Dermis blood vessel endothelial cell (primary cell): Measurements from ENCODE around the gene ARHGEF38. TPM values are rescaled to one million over a fixed set of nuclear protein-coding genes. Genes with fewer than 3 reads are reported as not detected.
"Not testable (repeated sequence)": the region's sequence is repeated elsewhere in the genome, so short reads cannot be mapped to it uniquely, and the experiment has no call there.

Source experiments
- DNase-seq: peaks from one replicate; pipeline ENCODE4 v3.0.0; 2010
- total RNA-seq: library from RNA; depleted of rRNA; stranded (reverse); fragments of >200 nt; gene quantifications from 2 replicates; pipeline ENCODE4 v1.2.3, GENCODE V29; 2014

Gene ARHGEF38
- total RNA-seq, 1 donor from 2014 or later, result under 0.01 TPM

GRCh38 chr4:105558277-105558676 is 5.9 kb downstream of the ARHGEF38 start:
- DNase-seq, result no peak

DNA sequence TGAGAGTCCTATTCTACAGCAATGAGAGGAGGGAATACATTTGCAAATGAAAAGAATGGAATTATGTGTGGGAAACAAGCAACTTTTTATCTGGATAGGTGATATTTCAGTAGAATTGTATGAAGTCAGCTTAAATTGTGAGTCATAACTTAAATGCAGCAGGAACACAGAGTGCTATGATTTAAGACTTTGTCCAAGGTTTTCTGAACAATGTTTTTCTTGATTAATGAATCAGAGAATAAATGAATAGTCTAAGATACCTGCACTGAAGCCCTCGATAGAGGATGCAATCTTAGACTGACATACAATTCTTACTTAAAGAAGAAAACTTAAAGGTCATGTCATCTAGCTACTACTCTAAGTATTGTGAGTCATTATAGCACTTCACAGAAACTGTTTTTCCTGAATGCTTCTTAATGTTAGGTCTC is 8.0 kb downstream of the ARHGEF38 start:
- no peak for DNase-seq

DNA sequence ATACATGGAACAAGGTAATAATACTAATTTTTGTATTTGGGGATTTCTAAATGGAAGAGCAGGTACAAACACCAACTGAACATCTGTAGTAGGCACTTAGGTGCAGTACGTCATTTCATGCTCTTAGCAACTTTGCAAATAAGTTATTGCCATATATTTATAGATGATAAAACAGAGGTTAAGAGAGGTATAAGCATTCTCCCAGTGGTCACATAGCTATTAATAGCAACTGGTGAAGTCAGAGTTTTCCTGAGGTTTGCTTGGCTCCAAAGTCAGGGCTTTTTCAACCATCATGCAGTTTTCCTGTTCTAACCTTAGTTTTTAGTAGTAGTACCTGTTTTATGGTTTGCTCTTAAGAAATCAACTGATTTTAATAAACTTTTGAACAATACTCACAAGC is 10.9 kb downstream of the ARHGEF38 start:
- no peak for DNase-seq

DNA sequence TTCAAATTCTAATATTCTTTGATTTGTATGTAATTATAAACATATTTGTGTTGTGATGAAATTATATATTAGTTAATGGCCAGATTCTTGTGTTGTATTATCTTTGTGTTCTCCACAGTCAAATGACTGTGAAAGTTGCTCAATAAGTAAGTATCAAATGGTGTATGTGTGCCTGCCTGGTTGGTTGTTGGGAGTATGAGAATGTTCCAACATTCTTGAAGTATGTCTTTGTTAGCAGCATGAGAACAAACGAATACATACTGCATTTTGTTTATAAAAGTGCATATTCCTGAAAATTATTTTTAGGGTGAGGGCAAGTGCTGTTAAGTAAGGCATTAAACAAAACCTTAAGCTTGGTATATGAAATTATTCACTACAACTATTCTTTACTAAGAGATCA is 16.2 kb downstream of the ARHGEF38 start:
- no peak for DNase-seq

GRCh38 chr4:105569057-105569865 is 16.8 kb downstream of the ARHGEF38 start:
- no peak for DNase-seq

GRCh38 chr4:105569866-105570236 is 17.4 kb downstream of the ARHGEF38 start:
- DNase-seq, result no peak

DNA sequence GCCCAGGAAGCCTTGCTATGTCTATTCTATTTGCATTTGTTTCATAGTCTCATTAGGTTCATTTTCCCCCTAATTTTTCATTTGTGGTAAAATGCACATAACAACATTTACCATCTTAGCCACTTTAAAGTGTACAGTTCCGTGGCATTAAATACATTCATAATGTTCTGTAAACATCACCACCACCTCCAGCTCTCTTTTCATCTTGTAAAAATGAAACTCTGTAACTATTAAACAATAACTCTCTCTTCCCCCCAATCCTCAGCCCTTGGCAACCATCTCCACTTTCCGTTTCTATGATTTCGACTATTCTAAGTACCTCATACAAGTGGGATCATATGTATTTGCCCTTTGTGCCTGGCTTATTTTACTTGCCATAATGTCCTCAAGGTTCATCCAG is 19.9 kb downstream of the ARHGEF38 start:
- DNase-seq, result no peak

DNA sequence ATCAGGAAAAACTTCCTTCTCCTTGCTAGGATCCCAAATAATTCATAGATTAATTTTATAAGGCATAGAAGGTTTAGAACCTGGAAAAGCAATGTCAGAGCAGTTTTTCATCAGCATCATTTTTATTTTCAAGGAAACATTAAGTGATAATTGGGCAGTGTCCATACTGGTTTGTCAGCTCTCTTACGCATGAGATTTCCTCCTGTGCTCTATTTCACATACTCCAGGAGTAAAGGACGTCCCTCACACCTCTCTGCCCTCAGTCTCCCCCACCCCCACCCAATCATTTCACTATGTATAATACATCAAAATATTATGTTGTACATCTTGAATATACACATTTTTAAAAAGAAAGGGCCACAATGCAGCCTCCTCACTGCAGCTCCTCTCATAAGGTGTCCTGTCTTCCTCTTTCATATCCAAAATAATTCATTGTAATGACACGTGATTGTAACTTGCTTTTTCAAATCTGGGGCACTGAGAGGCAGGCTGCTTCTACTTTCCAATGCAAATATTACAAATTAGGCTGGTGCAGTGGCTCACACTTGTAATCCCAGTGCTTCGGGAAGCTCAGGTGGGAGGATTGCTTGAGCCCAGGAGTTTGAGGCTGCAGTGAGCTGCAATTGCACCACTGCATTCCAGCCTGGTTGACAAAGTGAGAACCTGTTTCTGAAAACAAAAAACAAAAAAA is 34.4 kb downstream of the ARHGEF38 start:
- no peak for DNase-seq

GRCh38 chr4:105587841-105588240 is 35.4 kb downstream of the ARHGEF38 start:
- no peak for DNase-seq

- DNase-seq, result no peak
These were observed 35.8 kb downstream of the ARHGEF38 start for GRCh38 chr4:105588252-105588651.

DNA sequence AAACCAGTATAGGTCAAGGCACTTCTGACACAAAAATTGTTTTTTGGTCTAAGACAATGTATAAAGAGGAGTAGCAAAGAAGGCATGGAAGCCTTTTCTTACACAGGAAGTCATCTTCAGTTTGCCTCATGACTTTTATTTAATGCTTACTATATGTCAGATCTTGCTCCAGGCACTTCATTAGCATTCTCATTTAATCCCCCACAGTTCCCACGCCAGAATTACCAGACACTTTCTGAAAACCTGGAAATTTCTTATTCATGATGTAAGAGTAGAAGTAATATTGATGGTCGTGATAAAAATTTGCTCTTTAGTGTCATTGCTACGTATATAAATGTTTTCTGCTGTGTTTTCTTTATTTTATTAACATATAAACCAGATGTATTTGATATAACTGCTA is 39.2 kb downstream of the ARHGEF38 start:
- DNase-seq, result no peak

- peak; percentile 1 for DNase-seq
These were observed 41.9 kb downstream of the ARHGEF38 start for GRCh38 chr4:105594099-105595010.

DNA sequence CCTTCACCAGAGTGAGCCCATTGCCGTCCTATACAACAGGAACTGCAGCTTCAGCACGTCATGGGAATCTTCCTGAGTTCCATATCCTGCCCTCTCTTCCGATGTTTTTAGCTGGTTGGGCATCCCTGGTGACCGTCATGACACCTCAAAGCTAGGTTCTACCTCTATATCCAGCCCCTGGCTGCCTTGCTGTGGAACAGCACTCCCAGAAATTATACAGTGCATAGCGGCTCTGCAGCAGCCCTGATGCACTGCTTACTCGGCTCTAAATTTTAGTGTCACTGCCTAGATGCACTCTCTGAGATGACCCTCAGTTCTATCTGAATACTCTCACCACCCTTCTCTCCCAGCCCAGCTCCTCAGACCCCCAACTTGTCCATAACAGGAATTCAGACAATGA is 44.3 kb downstream of the ARHGEF38 start:
- DNase-seq, result no peak

GRCh38 chr4:105598052-105598451 is 45.6 kb downstream of the ARHGEF38 start:
- no peak for DNase-seq

DNA sequence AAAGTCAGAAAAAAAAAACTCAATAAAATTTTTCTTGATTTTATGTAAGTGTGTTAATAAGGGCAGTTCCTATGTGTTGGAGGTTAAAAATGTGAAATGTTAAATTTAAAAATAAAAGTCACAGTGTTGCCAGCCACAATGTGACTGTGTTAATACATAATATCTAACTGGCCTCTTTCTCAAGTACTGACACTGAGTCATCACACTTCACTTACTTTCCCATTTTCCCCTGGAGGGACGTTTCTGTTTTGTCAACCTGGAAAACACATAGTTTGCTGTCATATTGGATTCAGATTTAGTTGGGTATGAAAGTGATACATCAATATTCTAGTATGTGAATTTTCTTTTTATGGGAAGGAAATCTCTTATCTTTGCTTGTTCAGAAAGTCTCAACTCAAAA is 46.4 kb downstream of the ARHGEF38 start:
- DNase-seq, result no peak

DNA sequence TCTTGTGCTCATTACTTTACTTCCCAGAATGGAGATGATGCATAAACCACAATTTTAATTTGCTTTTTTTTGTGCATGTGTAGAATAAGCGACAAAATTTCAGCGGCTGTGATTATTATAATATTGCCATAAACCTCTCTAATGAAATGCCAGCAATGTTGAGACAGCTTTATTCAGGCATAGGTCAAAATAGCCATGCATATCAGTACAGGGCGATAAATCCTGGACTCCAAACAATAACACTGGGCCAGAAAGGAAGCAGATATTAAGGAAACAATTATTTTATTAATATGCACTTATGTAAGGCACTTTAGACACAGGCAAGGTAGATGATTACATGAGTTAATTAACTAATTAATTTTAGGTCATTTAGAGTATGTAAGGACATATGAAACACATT is 47.1 kb downstream of the ARHGEF38 start:
- no peak for DNase-seq

DNA sequence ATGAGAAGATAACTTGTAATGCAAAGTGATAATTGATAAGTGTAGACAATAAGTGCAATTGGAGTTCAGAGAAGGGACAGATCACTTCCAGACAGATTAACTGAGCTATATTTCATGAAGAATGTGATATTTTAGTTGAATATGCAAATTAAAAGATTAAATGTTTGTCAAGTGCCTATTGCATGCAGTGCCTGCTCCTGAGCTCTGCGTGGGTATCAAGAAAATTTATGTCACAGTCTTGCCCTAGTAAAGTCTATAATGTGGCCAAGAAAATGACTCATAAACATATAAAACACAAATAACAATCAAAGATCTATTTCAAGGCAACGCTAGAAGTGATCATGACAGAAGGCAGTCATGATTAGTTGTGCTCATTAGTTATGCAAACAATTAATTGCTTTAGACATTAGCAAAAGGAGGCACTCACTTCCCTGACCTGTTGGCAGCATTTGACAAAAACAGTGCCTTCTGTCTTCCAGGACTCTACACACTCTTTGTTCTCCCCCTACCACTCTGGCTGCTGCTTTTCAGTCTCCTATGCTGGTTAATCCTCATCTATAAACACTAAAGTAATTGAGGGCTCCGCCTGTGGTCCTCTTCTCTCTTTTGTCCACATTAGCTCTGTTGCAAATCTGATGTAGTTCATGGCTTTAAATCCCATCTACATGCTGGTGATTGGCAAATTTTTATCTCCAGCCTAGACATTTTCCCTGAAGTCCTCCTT is 47.7 kb downstream of the ARHGEF38 start:
- DNase-seq, result no peak

GRCh38 chr4:105600951-105601350 is 48.5 kb downstream of the ARHGEF38 start:
- DNase-seq, result no peak

- DNase-seq, result no peak
These were observed 49.0 kb downstream of the ARHGEF38 start for GRCh38 chr4:105601406-105601805.

DNA sequence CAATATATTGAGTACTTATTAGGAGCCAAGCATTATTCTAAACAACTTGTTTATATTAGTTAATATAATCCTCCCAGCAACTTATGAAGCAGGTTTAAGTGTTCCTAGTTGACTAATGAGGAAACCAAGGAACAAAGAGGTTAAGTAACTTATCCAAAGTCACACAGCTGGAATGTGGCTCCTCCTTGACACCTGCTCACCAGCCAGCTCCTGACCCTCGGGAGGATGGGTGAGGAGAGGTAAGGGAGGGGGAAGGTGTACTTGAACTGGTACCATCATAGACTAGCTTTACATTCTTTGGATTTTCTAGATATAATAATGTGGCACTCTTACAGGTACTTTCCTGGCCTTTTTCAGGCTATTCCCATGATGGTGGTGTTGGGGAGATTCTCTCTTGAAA is 50.7 kb downstream of the ARHGEF38 start:
- no peak for DNase-seq

- DNase-seq, result no peak
These were observed 53.1 kb downstream of the ARHGEF38 start for GRCh38 chr4:105605493-105605892.

GRCh38 chr4:105607876-105608275 is 55.5 kb downstream of the ARHGEF38 start:
- no peak for DNase-seq

- DNase-seq, result not testable (repeated sequence)
These were observed 57.4 kb downstream of the ARHGEF38 start for GRCh38 chr4:105609819-105610218.
